PC-3 (cell line): ENCODE results near the gene SH3PXD2A.

Experiments used
- EZH2 ChIP-seq: fragments of 300-600 bp; sonication (generic); IDR thresholded peaks from one replicate; pipeline ENCODE4 v1.6.1; 2017; ENCODE audit warnings: antibody characterized with exemption, mild to moderate bottlenecking, low read length; ENCODE audit not compliant: unreplicated experiment
- EZH2phosphoT487 ChIP-seq: fragments of 300-600 bp; sonication (generic); IDR thresholded peaks from 2 replicates; pipeline ENCODE4 v1.6.1; 2018; ENCODE audit warnings: mild to moderate bottlenecking, antibody characterized with exemption, low read length, borderline replicate concordance
- TF ChIP-seq, protein P1 (sequence below): fragments of 300-600 bp; sonication (generic); conservative IDR thresholded peaks from 2 replicates; pipeline ENCODE4 v1.5.1; 2017; ENCODE audit warnings: antibody characterized with exemption, low read depth, mild to moderate bottlenecking, low read length

GRCh38 chr10:103834436-103835095, 20.8 kb downstream of the SH3PXD2A start:
- TF ChIP-seq EZH2 (no peak), EZH2phosphoT487 (no peak)
- TF ChIP-seq, protein P1, sequence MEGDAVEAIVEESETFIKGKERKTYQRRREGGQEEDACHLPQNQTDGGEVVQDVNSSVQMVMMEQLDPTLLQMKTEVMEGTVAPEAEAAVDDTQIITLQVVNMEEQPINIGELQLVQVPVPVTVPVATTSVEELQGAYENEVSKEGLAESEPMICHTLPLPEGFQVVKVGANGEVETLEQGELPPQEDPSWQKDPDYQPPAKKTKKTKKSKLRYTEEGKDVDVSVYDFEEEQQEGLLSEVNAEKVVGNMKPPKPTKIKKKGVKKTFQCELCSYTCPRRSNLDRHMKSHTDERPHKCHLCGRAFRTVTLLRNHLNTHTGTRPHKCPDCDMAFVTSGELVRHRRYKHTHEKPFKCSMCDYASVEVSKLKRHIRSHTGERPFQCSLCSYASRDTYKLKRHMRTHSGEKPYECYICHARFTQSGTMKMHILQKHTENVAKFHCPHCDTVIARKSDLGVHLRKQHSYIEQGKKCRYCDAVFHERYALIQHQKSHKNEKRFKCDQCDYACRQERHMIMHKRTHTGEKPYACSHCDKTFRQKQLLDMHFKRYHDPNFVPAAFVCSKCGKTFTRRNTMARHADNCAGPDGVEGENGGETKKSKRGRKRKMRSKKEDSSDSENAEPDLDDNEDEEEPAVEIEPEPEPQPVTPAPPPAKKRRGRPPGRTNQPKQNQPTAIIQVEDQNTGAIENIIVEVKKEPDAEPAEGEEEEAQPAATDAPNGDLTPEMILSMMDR = no peak
